ENCODE data around the gene ZG16.

- TF ChIP-seq CTCF (conservative IDR thresholded peaks at IDR 0.05 in 1 of 2, IDR thresholded peaks at IDR 0.05 in 1 of 2; ENCODE audit: extremely low read depth in 1 of 2, insufficient read depth in 1 of 2, low read depth in 1 of 2, low read length in 2 of 2) (no peak), EZH2 (IDR thresholded peaks at IDR 0.05; ENCODE audit: borderline replicate concordance, low read length) (no peak)
Measured at GRCh38 chr16:29742683-29743275, 35.3 kb upstream of the ZG16 start.

All from mammary epithelial cell (primary cell).